HepG2 (cell line): ENCODE measurements around the gene ASPRV1.

Experiments
- TARDBP ChIP-seq: sonication (generic); formaldehyde crosslinking; IDR thresholded peaks from 2 replicates; pipeline ENCODE4 v1.8.0; 2022; ENCODE audit warnings: mild to moderate bottlenecking, missing genetic modification reagents
- TCF12 ChIP-seq, 2 experiments: fragments of 450-650 bp in 1 of 2; sonication (generic) in 1 of 2; formaldehyde crosslinking in 1 of 2; IDR thresholded peaks; 2 replicates each; pipeline versions ENCODE4 v1.6.1 to v1.8.0; 2017 to 2022; ENCODE audit warnings: antibody characterized with exemption in 1 of 2, mild to moderate bottlenecking in 1 of 2, missing genetic modification reagents in 1 of 2, moderate library complexity in 1 of 2
- ZNF709 ChIP-seq: sonication (generic); formaldehyde crosslinking; IDR thresholded peaks from 2 replicates; pipeline ENCODE4 v1.5.0; 2020; ENCODE audit warnings: mild to moderate bottlenecking, missing genetic modification reagents
- TF ChIP-seq, protein P1 (sequence below): sonication (generic); formaldehyde crosslinking; IDR thresholded peaks from 2 replicates; pipeline ENCODE4 v1.5.0; 2020; ENCODE audit warnings: mild to moderate bottlenecking, missing genetic modification reagents, moderate library complexity

DNA sequence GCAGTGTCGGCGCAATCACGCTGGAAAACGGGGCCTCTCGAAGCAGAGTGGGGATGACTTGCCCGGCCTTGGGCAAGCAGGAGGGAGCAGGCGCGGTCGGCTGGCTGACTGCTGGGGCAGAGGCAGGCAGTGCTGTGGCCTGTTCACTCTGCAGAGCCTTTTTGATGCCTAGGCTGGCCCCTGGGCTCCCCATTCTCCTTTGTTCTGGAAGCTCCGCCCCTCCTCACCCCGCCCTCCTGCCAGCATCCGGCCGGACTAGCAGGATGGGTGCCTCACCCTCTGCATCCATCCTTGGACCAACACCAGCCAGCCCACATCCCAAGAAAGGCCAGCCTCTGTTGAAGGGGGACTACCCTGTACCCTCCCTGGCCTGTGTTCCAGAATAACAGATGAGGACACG lies at the start of gene ASPRV1:
- TF ChIP-seq, protein P1, sequence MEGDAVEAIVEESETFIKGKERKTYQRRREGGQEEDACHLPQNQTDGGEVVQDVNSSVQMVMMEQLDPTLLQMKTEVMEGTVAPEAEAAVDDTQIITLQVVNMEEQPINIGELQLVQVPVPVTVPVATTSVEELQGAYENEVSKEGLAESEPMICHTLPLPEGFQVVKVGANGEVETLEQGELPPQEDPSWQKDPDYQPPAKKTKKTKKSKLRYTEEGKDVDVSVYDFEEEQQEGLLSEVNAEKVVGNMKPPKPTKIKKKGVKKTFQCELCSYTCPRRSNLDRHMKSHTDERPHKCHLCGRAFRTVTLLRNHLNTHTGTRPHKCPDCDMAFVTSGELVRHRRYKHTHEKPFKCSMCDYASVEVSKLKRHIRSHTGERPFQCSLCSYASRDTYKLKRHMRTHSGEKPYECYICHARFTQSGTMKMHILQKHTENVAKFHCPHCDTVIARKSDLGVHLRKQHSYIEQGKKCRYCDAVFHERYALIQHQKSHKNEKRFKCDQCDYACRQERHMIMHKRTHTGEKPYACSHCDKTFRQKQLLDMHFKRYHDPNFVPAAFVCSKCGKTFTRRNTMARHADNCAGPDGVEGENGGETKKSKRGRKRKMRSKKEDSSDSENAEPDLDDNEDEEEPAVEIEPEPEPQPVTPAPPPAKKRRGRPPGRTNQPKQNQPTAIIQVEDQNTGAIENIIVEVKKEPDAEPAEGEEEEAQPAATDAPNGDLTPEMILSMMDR (CRISPR knock-in tag), result no peak
- TF ChIP-seq TCF12 (IDR thresholded peaks at IDR 0.05) (no peak), TCF12 (CRISPR knock-in tag; IDR thresholded peaks at IDR 0.05) (no peak), ZNF709 (CRISPR knock-in tag) (no peak), TARDBP (CRISPR knock-in tag) (no peak)
